ENCODE measurements around the gene LMTK2. TPM values are rescaled to one million over a fixed set of nuclear protein-coding genes. Genes with fewer than 3 reads are reported as not detected.

The LMTK2 gene
- total RNA-seq, 1 experiment from 2014 or later, result 26.8 TPM

- no peak for DNase-seq (ENCODE audit: low spot score)
Measured at GRCh38 chr7:98234429-98235147, 127.9 kb downstream of the LMTK2 start.

- no peak for DNase-seq (ENCODE audit: low spot score)
Measured at GRCh38 chr7:98235901-98236300, 129.2 kb downstream of the LMTK2 start.

GRCh38 chr7:98236355-98237185 lies 129.9 kb downstream of the LMTK2 start:
- no peak for DNase-seq (ENCODE audit: low spot score)

- DNase-seq (ENCODE audit: low spot score), result no peak
Measured at GRCh38 chr7:98238076-98238475, 131.4 kb downstream of the LMTK2 start.

GRCh38 chr7:98238976-98239375 lies 132.3 kb downstream of the LMTK2 start:
- DNase-seq (ENCODE audit: low spot score), result no peak

- DNase-seq (ENCODE audit: low spot score), result peak; percentile 73
Measured at GRCh38 chr7:98240961-98241673, 134.5 kb downstream of the LMTK2 start.

- no peak for DNase-seq (ENCODE audit: low spot score)
Measured at GRCh38 chr7:98241674-98242241, 135.1 kb downstream of the LMTK2 start.

GRCh38 chr7:98242342-98242741 lies 135.7 kb downstream of the LMTK2 start:
- DNase-seq (ENCODE audit: low spot score), result no peak

GRCh38 chr7:98242934-98243333 lies 136.3 kb downstream of the LMTK2 start:
- no peak for DNase-seq (ENCODE audit: low spot score)

- no peak for DNase-seq (ENCODE audit: low spot score)
Measured at GRCh38 chr7:98244871-98245270, 138.2 kb downstream of the LMTK2 start.

- no peak for DNase-seq (ENCODE audit: low spot score)
Measured at GRCh38 chr7:98248156-98248555, 141.5 kb downstream of the LMTK2 start.

GRCh38 chr7:98249106-98249505 lies 142.4 kb downstream of the LMTK2 start:
- peak; percentile 22 for DNase-seq (ENCODE audit: low spot score)

- peak; percentile 64 for DNase-seq (ENCODE audit: low spot score)
Measured at GRCh38 chr7:98250789-98251188, 144.1 kb downstream of the LMTK2 start.

GRCh38 chr7:98251231-98251600 lies 144.6 kb downstream of the LMTK2 start:
- DNase-seq (ENCODE audit: low spot score), result no peak

GRCh38 chr7:98251601-98252424 lies 145.2 kb downstream of the LMTK2 start, which contains the start of gene TECPR1:
Gene TECPR1 (minus strand): TSS chr7:98252232. CDS start chr7:98246146, 6,086 bp downstream.
- peak; percentile 98 for DNase-seq (ENCODE audit: low spot score)

- DNase-seq (ENCODE audit: low spot score), result peak; percentile 68
Measured at GRCh38 chr7:98252425-98253054, 145.9 kb downstream of the LMTK2 start.

- DNase-seq (ENCODE audit: low spot score), result no peak
Measured at GRCh38 chr7:98254516-98254915, 147.9 kb downstream of the LMTK2 start.

- DNase-seq (ENCODE audit: low spot score), result no peak
Measured at GRCh38 chr7:98254951-98255610, 148.4 kb downstream of the LMTK2 start.

- no peak for DNase-seq (ENCODE audit: low spot score)
Measured at GRCh38 chr7:98256431-98256830, 149.8 kb downstream of the LMTK2 start.

GRCh38 chr7:98257701-98258100 lies 151.0 kb downstream of the LMTK2 start:
- no peak for DNase-seq (ENCODE audit: low spot score)

All from HT-29 (cell line).